LNCaP clone FGC (cell line): ENCODE data around the gene DGKK.

ENCODE experiments used
- DNase-seq: peaks from one replicate; pipeline ENCODE4 v3.0.0-alpha.2; 2011; ENCODE audit warnings: low read depth
- H3K4me3 ChIP-seq: 2 replicates; pipeline ENCODE4 v1.5.1; 2011; ENCODE audit warnings: mild to moderate bottlenecking, low read depth, low read length, control low read depth
- CTCF ChIP-seq: IDR thresholded peaks from 2 replicates; pipeline ENCODE4 v1.5.1; 2012; ENCODE audit warnings: mild to moderate bottlenecking; ENCODE audit not compliant: control insufficient read depth, insufficient read depth; ENCODE audit errors: extremely low read depth

The DGKK gene

GRCh38 chrX:50484662-50485061 lies 14.0 kb upstream of the DGKK start:
- TF ChIP-seq CTCF: no peak
- no peak for DNase-seq
- H3K4me3 ChIP-seq: no peak overlapping the region

GRCh38 chrX:50483283-50483682 lies 12.7 kb upstream of the DGKK start:
- no peak overlapping the region for H3K4me3 ChIP-seq
- no peak for TF ChIP-seq CTCF
- no peak for DNase-seq

GRCh38 chrX:50475208-50475607 lies 4.6 kb upstream of the DGKK start:
- H3K4me3 ChIP-seq: no peak overlapping the region
- no peak for DNase-seq
- TF ChIP-seq CTCF: no peak

GRCh38 chrX:50471390-50471789 lies 765 bp upstream of the DGKK start:
- no peak overlapping the region for H3K4me3 ChIP-seq
- no peak for DNase-seq
- no peak for TF ChIP-seq CTCF

- no peak for DNase-seq
- H3K4me3 ChIP-seq: no peak overlapping the region
- TF ChIP-seq CTCF: no peak
Observed at GRCh38 chrX:50469206-50469605, 1.4 kb downstream of the DGKK start.

- TF ChIP-seq CTCF: no peak
Observed at GRCh38 chrX:50459615-50460014, 11.0 kb downstream of the DGKK start.

GRCh38 chrX:50458483-50458882 lies 12.1 kb downstream of the DGKK start:
- no peak for TF ChIP-seq CTCF

More at GRCh38 chrX:50459615-50460014, 11.0 kb downstream of the DGKK start:
- H3K4me3 ChIP-seq: no peak overlapping the region
- DNase-seq: no peak

More at GRCh38 chrX:50458483-50458882, 12.1 kb downstream of the DGKK start:
- no peak for DNase-seq
- no peak overlapping the region for H3K4me3 ChIP-seq
